D721Med (cell line): ENCODE results near the gene EID1.

Experiments
- DNase-seq: peaks from one replicate; pipeline ENCODE4 v3.0.0; 2011; ENCODE audit warnings: low spot score; ENCODE audit not compliant: insufficient read length
- FAIRE-seq: peaks from 2 replicates; lab custom pipeline; 2011; peaks lifted over from hg19 to GRCh38; lab: Jason Lieb, UNC
- CTCF ChIP-seq: IDR thresholded peaks from 2 replicates; pipeline ENCODE4 v1.5.1; 2012; ENCODE audit warnings: mild to moderate bottlenecking, control low read depth; ENCODE audit not compliant: insufficient read depth; ENCODE audit errors: missing control alignments

The EID1 gene

GRCh38 chr15:48859426-48859825, 18.5 kb upstream of the EID1 start:
- no peak for TF ChIP-seq CTCF
- FAIRE-seq = no peak

GRCh38 chr15:48861813-48862431, 16.0 kb upstream of the EID1 start:
- DNase-seq (no peak), FAIRE-seq (peak; percentile 32)

More at GRCh38 chr15:48859426-48859825, 18.5 kb upstream of the EID1 start:
- DNase-seq = no peak

GRCh38 chr15:48862705-48863104, 15.2 kb upstream of the EID1 start:
- no peak for TF ChIP-seq CTCF
- FAIRE-seq (no peak), DNase-seq (no peak)

More at GRCh38 chr15:48861813-48862431, 16.0 kb upstream of the EID1 start:
- peak; percentile 88 for TF ChIP-seq CTCF

- FAIRE-seq (no peak), DNase-seq (no peak)
- no peak for TF ChIP-seq CTCF
Measured at GRCh38 chr15:48865370-48866079, 12.4 kb upstream of the EID1 start.

GRCh38 chr15:48866141-48866563, 11.8 kb upstream of the EID1 start:
- FAIRE-seq (no peak), DNase-seq (no peak)
- no peak for TF ChIP-seq CTCF

GRCh38 chr15:48868023-48868422, 9.9 kb upstream of the EID1 start:
- no peak for DNase-seq
- no peak for TF ChIP-seq CTCF
- no peak for FAIRE-seq

GRCh38 chr15:48868536-48868935, 9.4 kb upstream of the EID1 start:
- TF ChIP-seq CTCF = no peak
- FAIRE-seq = peak; percentile 58
- no peak for DNase-seq
